Glomerular visceral epithelial cell (primary cell): ENCODE measurements around the gene XYLT1.

Experiments
- DNase-seq: peaks from one replicate; pipeline ENCODE4 v3.0.0-alpha.2; 2016; ENCODE audit errors: extremely low spot score

The XYLT1 gene

GRCh38 chr16:17357307-17358062 lies 113.3 kb downstream of the XYLT1 start:
- DNase-seq: no peak

GRCh38 chr16:17356243-17356933 lies 114.4 kb downstream of the XYLT1 start:
- no peak for DNase-seq

- no peak for DNase-seq
These were observed 116.1 kb downstream of the XYLT1 start for GRCh38 chr16:17354685-17355084.

- no peak for DNase-seq
These were observed 116.6 kb downstream of the XYLT1 start for GRCh38 chr16:17354141-17354601.

- DNase-seq: no peak
These were observed 117.2 kb downstream of the XYLT1 start for GRCh38 chr16:17353561-17353960.

GRCh38 chr16:17351441-17352035 lies 119.2 kb downstream of the XYLT1 start:
- no peak for DNase-seq

GRCh38 chr16:17350207-17350606 lies 120.6 kb downstream of the XYLT1 start:
- DNase-seq: no peak

- no peak for DNase-seq
These were observed 121.9 kb downstream of the XYLT1 start for GRCh38 chr16:17348826-17349225.

GRCh38 chr16:17348042-17348783 lies 122.5 kb downstream of the XYLT1 start:
- no peak for DNase-seq

- DNase-seq: no peak
These were observed 123.1 kb downstream of the XYLT1 start for GRCh38 chr16:17347624-17348023.

- DNase-seq: no peak
These were observed 123.9 kb downstream of the XYLT1 start for GRCh38 chr16:17346621-17347569.

- DNase-seq: no peak
These were observed 125.7 kb downstream of the XYLT1 start for GRCh38 chr16:17345043-17345442.

GRCh38 chr16:17343728-17344127 lies 127.0 kb downstream of the XYLT1 start:
- no peak for DNase-seq

- no peak for DNase-seq
These were observed 127.7 kb downstream of the XYLT1 start for GRCh38 chr16:17343028-17343427.

GRCh38 chr16:17342031-17342430 lies 128.7 kb downstream of the XYLT1 start:
- DNase-seq: no peak

GRCh38 chr16:17340804-17341203 lies 130.0 kb downstream of the XYLT1 start:
- no peak for DNase-seq

GRCh38 chr16:17339764-17340541 lies 130.8 kb downstream of the XYLT1 start:
- no peak for DNase-seq

- DNase-seq: no peak
These were observed 132.5 kb downstream of the XYLT1 start for GRCh38 chr16:17338244-17338643.

- DNase-seq: no peak
These were observed 134.2 kb downstream of the XYLT1 start for GRCh38 chr16:17336530-17336900.

- DNase-seq: no peak
These were observed 134.8 kb downstream of the XYLT1 start for GRCh38 chr16:17335826-17336529.
